SK-N-SH (cell line): ENCODE data around the gene TCF15. TPM values are rescaled to one million over a fixed set of nuclear protein-coding genes. Genes with fewer than 3 reads are reported as not detected.

ENCODE experiments used
- CTCF ChIA-PET: fragments of 300-600, 350-600 bp; formaldehyde crosslinking; extraction: SDS; loops from one replicate; lab custom pipeline; 2021; lab: Yijun Ruan, JAX
- POLR2A ChIA-PET: fragments of 350-600 bp; sonication (Branson Sonifier 250); formaldehyde crosslinking; extraction: SDS; loops from one replicate; lab custom pipeline; 2020; ENCODE audit warnings: antibody characterized with exemption, inconsistent platforms; lab: Yijun Ruan, JAX
- DNase-seq: peaks from one replicate; pipeline ENCODE4 v3.0.0; 2012
- H2AFZ ChIP-seq: fragments of 200-600 bp; sonication (generic); 2 replicates; pipeline ENCODE4 v1.8.1; 2016; ENCODE audit warnings: antibody characterized with exemption, mild to moderate bottlenecking, low read depth
- H3F3A ChIP-seq: fragments of 200-600 bp; sonication (generic); replicated peaks from 2 replicates; pipeline ENCODE3; 2016; ENCODE audit warnings: antibody characterized with exemption, mild to moderate bottlenecking; ENCODE audit not compliant: insufficient read depth
- H3K27ac ChIP-seq, 2 experiments: fragments of 200-500 bp in 1 of 2; fragments of 200-600 bp in 1 of 2; sonication (Bioruptor generic) in 1 of 2; sonication (generic), shearing (Covaris generic) in 1 of 2; 2 replicates each; pipeline versions ENCODE4 v1.5.1 to v1.6.1; 2014 to 2016; ENCODE audit warnings: low read depth in 2 of 2, inconsistent platforms in 1 of 2, low read length in 1 of 2, mild to moderate bottlenecking in 1 of 2, mixed read lengths in 1 of 2
- H3K27me3 ChIP-seq: fragments of 200-600 bp; sonication (generic), shearing (Covaris generic); 2 replicates; pipeline ENCODE4 v1.6.1; 2016; ENCODE audit warnings: mixed run types; ENCODE audit not compliant: insufficient read depth
- H3K36me3 ChIP-seq, 2 experiments: fragments of 200-500 bp in 1 of 2; fragments of 200-600 bp in 1 of 2; sonication (Bioruptor generic) in 1 of 2; sonication (generic) in 1 of 2; replicated peaks in 1 of 2; 2 replicates each; pipeline versions ENCODE3 to v1.5.1; 2014 to 2016; ENCODE audit warnings: low read length in 1 of 2, mild to moderate bottlenecking in 1 of 2; ENCODE audit not compliant: insufficient read depth in 2 of 2, control insufficient read depth in 1 of 2
- H3K4me1 ChIP-seq, 2 experiments: fragments of 200-500 bp in 1 of 2; fragments of 200-600 bp in 1 of 2; sonication (Bioruptor generic) in 1 of 2; sonication (generic), shearing (Covaris generic) in 1 of 2; 2 replicates each; pipeline versions ENCODE4 v1.5.1 to v1.6.1; 2014 to 2016; ENCODE audit warnings: low read depth in 1 of 2, low read length in 1 of 2, mixed run types in 1 of 2; ENCODE audit not compliant: insufficient read depth in 2 of 2, control insufficient read depth in 1 of 2
- H3K4me2 ChIP-seq: fragments of 200-600 bp; sonication (generic), shearing (Covaris generic); 2 replicates; pipeline ENCODE4 v1.6.1; 2017; ENCODE audit warnings: mixed run types
- H3K4me3 ChIP-seq, 2 experiments: fragments of 200-500 bp in 1 of 2; fragments of 200-600 bp in 1 of 2; sonication (Bioruptor generic) in 1 of 2; sonication (generic), shearing (Covaris generic) in 1 of 2; 2 replicates each; pipeline versions ENCODE4 v1.5.1 to v1.8.1; 2014 to 2016; ENCODE audit warnings: low read depth in 2 of 2, inconsistent platforms in 1 of 2, low read length in 1 of 2, mild to moderate bottlenecking in 1 of 2, mixed read lengths in 1 of 2, moderate library complexity in 1 of 2
- H3K79me2 ChIP-seq: fragments of 200-600 bp; sonication (generic); 2 replicates; pipeline ENCODE4 v1.8.1; 2017; ENCODE audit warnings: mild to moderate bottlenecking; ENCODE audit not compliant: insufficient read depth
- H3K9ac ChIP-seq: fragments of 200-600 bp; sonication (generic); 2 replicates; pipeline ENCODE4 v1.6.1; 2017; ENCODE audit warnings: mixed run types
- H3K9me2 ChIP-seq: fragments of 200-600 bp; sonication (generic); 2 replicates; pipeline ENCODE4 v1.6.1; 2017; ENCODE audit warnings: mixed run types
- H3K9me3 ChIP-seq: fragments of 200-600 bp; sonication (generic); 2 replicates; pipeline ENCODE4 v1.6.1; 2017; ENCODE audit warnings: mixed run types, mild to moderate bottlenecking, moderate library complexity
- H4K20me1 ChIP-seq: fragments of 200-600 bp; sonication (generic); 2 replicates; pipeline ENCODE4 v1.6.1; 2017; ENCODE audit warnings: mild to moderate bottlenecking, mixed run types; ENCODE audit not compliant: insufficient read depth
- CTCF ChIP-seq: fragments of 200-600 bp; sonication (generic); IDR thresholded peaks from 2 replicates; pipeline ENCODE4 v1.6.1; 2017; ENCODE audit warnings: antibody characterized with exemption, mild to moderate bottlenecking, moderate library complexity
- ELF1 ChIP-seq: IDR thresholded peaks from 2 replicates; pipeline ENCODE4 v1.4.0; 2012
- EP300 ChIP-seq, 2 experiments: IDR thresholded peaks; 2 replicates each; pipeline versions ENCODE4 v1.4.0 to v1.6.1; 2012; ENCODE audit warnings: borderline replicate concordance in 1 of 2, low read depth in 1 of 2, low read length in 1 of 2
- EZH2phosphoT487 ChIP-seq: fragments of 200-600 bp; sonication (generic); IDR thresholded peaks from 2 replicates; pipeline ENCODE4 v1.6.1; 2017; ENCODE audit warnings: low read depth, mixed run types, mild to moderate bottlenecking, antibody characterized with exemption, moderate library complexity, borderline replicate concordance
- FOSL2 ChIP-seq: IDR thresholded peaks from 2 replicates; pipeline ENCODE4 v1.4.0; 2012; ENCODE audit warnings: low read depth, mild to moderate bottlenecking, moderate library complexity, borderline replicate concordance
- FOXM1 ChIP-seq: IDR thresholded peaks from 2 replicates; pipeline ENCODE4 v1.4.0; 2012; ENCODE audit warnings: low read depth, mild to moderate bottlenecking
- GATA2 ChIP-seq: sonication (generic); formaldehyde crosslinking; IDR thresholded peaks from 2 replicates; pipeline ENCODE4 v1.5.0; 2020; ENCODE audit warnings: mild to moderate bottlenecking, missing genetic modification reagents
- MAX ChIP-seq: IDR thresholded peaks from 2 replicates; pipeline ENCODE4 v1.4.0; 2012; ENCODE audit warnings: low read depth
- MXI1 ChIP-seq: IDR thresholded peaks from 2 replicates; pipeline ENCODE4 v1.6.1; 2012; ENCODE audit warnings: mild to moderate bottlenecking, low read depth, low read length, improper control_type of control experiment
- NRF1 ChIP-seq: IDR thresholded peaks from 2 replicates; pipeline ENCODE4 v1.6.1; 2012; ENCODE audit warnings: low read depth, mild to moderate bottlenecking, low read length
- RAD21 ChIP-seq: IDR thresholded peaks from 2 replicates; pipeline ENCODE4 v1.6.1; 2012; ENCODE audit warnings: mild to moderate bottlenecking, low read length
- RFX5 ChIP-seq: IDR thresholded peaks from 2 replicates; pipeline ENCODE4 v1.6.1; 2012; ENCODE audit warnings: mild to moderate bottlenecking, improper control_type of control experiment, low read length
- RXRA ChIP-seq: IDR thresholded peaks from 2 replicates; pipeline ENCODE4 v1.4.0; 2012; ENCODE audit warnings: low read depth, mild to moderate bottlenecking, borderline replicate concordance
- SIN3A ChIP-seq: IDR thresholded peaks from 2 replicates; pipeline ENCODE4 v1.6.1; 2012; ENCODE audit warnings: low read depth, mild to moderate bottlenecking, low read length, moderate library complexity, borderline replicate concordance
- SMC3 ChIP-seq: IDR thresholded peaks from 2 replicates; pipeline ENCODE4 v1.6.1; 2012; ENCODE audit warnings: low read depth, low read length, improper control_type of control experiment
- TAF1 ChIP-seq: IDR thresholded peaks from 2 replicates; pipeline ENCODE4 v1.6.1; 2012; ENCODE audit warnings: low read depth, mild to moderate bottlenecking, low read length, moderate library complexity, borderline replicate concordance
- WGBS: methylation state at CpG from one replicate; pipeline ENCODE4 v1.1.6; 2017; ENCODE audit warnings: low lambda C conversion rate; 5-methylcytosine and 5-hydroxymethylcytosine counted together
- polyA plus RNA-seq, 3 experiments: library from polyadenylated mRNA; depleted of rRNA; stranded (reverse); fragments of >200 nt; gene quantifications; 2 replicates each; pipeline ENCODE4 v1.2.3, GENCODE V29; 2012
- TF ChIP-seq, protein P1 (sequence below): IDR thresholded peaks from 2 replicates; pipeline ENCODE4 v1.4.0; 2012; ENCODE audit warnings: low read depth, borderline replicate concordance

TCF15 gene
- polyA plus RNA-seq, 1 of the 3 experiments (the other 2 are of a cell fraction), result not detected

DNA sequence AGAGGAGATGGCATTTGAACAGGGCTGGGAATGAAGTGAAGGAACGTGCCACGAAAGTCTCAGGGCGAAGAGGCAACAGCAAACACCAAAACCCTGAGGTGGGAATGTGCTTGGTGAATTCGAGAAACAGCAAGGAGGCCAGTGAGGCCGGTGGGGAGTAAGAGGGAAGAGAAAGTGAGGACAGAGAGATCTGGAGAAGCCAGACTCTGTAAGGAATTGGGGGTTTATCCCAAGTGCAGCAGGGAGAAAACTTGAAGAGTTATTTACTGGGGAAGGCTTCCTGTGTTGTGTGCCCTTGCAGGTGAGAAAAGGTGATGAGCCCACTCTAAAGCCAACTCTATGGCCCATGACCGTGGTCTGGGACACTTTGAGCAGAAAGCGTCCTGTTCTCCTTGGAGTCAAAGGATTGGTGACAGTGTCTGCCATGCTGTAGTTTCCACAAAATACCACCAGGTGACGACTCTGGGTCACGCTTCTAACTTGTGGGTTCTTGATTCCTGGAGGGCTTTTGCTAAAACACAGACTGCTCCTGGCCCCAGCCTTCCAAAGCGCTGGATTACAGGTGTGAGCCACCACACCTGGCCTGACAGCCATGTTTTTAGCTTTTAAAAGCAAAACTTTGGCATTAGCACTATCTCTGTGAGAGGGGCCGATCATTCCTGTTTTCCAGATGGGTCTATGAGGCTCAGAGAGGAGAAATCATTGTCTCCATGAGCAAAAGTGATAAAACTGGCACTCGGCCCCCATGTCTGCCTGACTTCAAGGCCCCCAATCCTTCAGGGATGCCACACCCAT lies 48.5 kb downstream of the TCF15 start:
- CTCF ChIA-PET, result interaction anchor here (0.6 to 9.3 kb wide), 44 partner anchors 10 to 238 kb away, joined by 3 to 150 read pairs (median 5); no protein-coding TSS in a partner anchor
- Histone ChIP-seq H3K36me3 (no peaks in the 10 kb centered on the region), H3K4me3 (no peak overlapping the region; a peak in 1 of 4 replicates), H3K27ac (no peak overlapping the region), H3K4me1 (no peaks in the 10 kb centered on the region), H3K4me2 (no peak overlapping the region), H3K9ac (no peak overlapping the region), H3K9me2 (no peaks in the 10 kb centered on the region), H3F3A (no peaks in the 10 kb centered on the region), H3K9me3 (no peaks in the 10 kb centered on the region), H4K20me1 (no peaks in the 10 kb centered on the region), H3K79me2 (no peaks in the 10 kb centered on the region), H3K27me3 (peaks cover 13% of the 10 kb centered on the region), H2AFZ (no peak overlapping the region)
- DNase-seq, result peak; percentile 83
- TF ChIP-seq, protein P1, sequence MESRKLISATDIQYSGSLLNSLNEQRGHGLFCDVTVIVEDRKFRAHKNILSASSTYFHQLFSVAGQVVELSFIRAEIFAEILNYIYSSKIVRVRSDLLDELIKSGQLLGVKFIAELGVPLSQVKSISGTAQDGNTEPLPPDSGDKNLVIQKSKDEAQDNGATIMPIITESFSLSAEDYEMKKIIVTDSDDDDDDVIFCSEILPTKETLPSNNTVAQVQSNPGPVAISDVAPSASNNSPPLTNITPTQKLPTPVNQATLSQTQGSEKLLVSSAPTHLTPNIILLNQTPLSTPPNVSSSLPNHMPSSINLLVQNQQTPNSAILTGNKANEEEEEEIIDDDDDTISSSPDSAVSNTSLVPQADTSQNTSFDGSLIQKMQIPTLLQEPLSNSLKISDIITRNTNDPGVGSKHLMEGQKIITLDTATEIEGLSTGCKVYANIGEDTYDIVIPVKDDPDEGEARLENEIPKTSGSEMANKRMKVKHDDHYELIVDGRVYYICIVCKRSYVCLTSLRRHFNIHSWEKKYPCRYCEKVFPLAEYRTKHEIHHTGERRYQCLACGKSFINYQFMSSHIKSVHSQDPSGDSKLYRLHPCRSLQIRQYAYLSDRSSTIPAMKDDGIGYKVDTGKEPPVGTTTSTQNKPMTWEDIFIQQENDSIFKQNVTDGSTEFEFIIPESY, result no peak
- TF ChIP-seq CTCF, result peak; percentile 94
- 0 out of 2 replicates have a peak, but pooled peaks have one; percentile 14 for TF ChIP-seq NRF1
- 0 out of 2 replicates have a peak, but pooled peaks have one; percentile 17 for TF ChIP-seq MAX
- TF ChIP-seq SIN3A, result no peak
- TF ChIP-seq TAF1, result no peak
- TF ChIP-seq SMC3, result peak; percentile 99
- TF ChIP-seq RAD21, result peak; percentile 95
- POLR2A ChIA-PET, result interaction anchor here (0.6 to 0.8 kb wide), 3 partner anchors 18 to 91 kb away, joined by 3 read pairs; partner anchors contain the start of gene CSNK2A1
- WGBS, result 18% methylated on average over 11 of the region's 12 CpGs

- Histone ChIP-seq H3K27ac (no peak overlapping the region), H4K20me1 (no peaks in the 10 kb centered on the region), H3K9me2 (no peaks in the 10 kb centered on the region), H3K4me2 (no peak overlapping the region), H3K4me1 (peaks cover 0 to 4% of the 10 kb centered on the region in 2 experiments; a peak in 1 of 4 replicates), H2AFZ (no peak overlapping the region), H3K9ac (no peak overlapping the region), H3K27me3 (peaks cover 13% of the 10 kb centered on the region), H3K4me3 (no peak overlapping the region), H3K79me2 (no peaks in the 10 kb centered on the region), H3F3A (no peaks in the 10 kb centered on the region), H3K36me3 (no peaks in the 10 kb centered on the region), H3K9me3 (no peaks in the 10 kb centered on the region)
- DNase-seq, result no peak
- 7% methylated on average over 2 of the region's 2 CpGs for WGBS
- ChIA-PET POLR2A (interaction anchor here (0.6 to 0.8 kb wide), 2 partner anchors 85 to 215 kb away, joined by 3 read pairs; no protein-coding TSS in a partner anchor), CTCF (interaction anchor here (0.7 to 9.3 kb wide), 25 partner anchors 10 to 206 kb away, joined by 3 to 150 read pairs (median 5); no protein-coding TSS in a partner anchor)
- no peak for TF ChIP-seq EZH2phosphoT487
- TF ChIP-seq GATA2 (CRISPR knock-in tag), result no peak
- no peak for TF ChIP-seq MAX
- TF ChIP-seq EP300 (IDR thresholded peaks at IDR 0.05; ENCODE audit: borderline replicate concordance in 1 of 2, low read depth in 1 of 2, low read length in 1 of 2), result no peak
- no peak for TF ChIP-seq FOXM1
- TF ChIP-seq RXRA, result no peak
- no peak for TF ChIP-seq MXI1
- no peak for TF ChIP-seq RFX5
- no peak for TF ChIP-seq TAF1
- no peak for TF ChIP-seq ELF1
- no peak for TF ChIP-seq FOSL2
- TF ChIP-seq, protein P1, result no peak
These were observed 49.4 kb downstream of the TCF15 start for GRCh38 chr20:560680-561079.
